ENCODE results near the gene NPAS3.

NPAS3 gene

DNA sequence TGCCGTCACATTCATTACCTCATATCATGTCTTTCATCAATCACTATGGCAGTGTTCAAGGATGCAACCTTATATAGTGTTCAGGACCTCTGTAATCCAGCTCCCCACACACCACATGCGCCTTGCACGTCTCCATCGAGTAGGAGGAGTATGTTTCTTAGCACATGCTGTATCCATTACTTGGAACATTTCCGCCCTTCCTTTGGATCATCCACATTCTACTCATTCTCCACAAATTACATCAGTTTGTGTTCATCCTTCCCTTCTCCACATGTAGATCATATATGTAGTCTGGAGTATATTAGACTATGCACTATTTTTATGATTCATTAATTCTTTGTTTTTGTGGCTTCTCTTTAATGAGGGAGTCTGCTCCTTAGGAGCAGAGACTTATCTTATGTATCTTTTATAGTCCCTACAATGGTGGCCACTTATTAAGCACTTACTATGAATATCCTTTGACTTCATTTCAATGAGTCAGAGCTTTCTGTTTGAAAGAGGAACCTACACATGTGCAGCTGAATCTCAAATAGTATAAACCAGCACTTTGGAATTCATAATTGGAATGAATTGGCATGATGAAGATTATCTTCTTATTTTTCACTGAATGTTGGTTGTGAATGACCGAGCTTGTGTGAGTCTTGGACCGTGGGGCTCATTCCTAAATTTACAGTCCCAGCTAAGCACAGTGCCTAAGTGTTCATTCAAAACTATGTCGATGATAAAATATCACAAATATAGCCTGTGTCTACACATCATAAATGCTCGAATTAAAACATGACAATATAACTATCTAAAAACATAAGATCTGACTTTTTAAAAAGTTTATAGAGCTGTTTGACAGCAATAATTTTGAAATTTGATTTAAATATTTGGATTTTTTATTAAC lies 30.2 kb upstream of the NPAS3 start:
- H3K4me3 ChIP-seq (ENCODE audit: low read depth, low read length) = no peak overlapping the region
- no peak for DNase-seq (ENCODE audit: low read depth)
- TF ChIP-seq, protein P1, sequence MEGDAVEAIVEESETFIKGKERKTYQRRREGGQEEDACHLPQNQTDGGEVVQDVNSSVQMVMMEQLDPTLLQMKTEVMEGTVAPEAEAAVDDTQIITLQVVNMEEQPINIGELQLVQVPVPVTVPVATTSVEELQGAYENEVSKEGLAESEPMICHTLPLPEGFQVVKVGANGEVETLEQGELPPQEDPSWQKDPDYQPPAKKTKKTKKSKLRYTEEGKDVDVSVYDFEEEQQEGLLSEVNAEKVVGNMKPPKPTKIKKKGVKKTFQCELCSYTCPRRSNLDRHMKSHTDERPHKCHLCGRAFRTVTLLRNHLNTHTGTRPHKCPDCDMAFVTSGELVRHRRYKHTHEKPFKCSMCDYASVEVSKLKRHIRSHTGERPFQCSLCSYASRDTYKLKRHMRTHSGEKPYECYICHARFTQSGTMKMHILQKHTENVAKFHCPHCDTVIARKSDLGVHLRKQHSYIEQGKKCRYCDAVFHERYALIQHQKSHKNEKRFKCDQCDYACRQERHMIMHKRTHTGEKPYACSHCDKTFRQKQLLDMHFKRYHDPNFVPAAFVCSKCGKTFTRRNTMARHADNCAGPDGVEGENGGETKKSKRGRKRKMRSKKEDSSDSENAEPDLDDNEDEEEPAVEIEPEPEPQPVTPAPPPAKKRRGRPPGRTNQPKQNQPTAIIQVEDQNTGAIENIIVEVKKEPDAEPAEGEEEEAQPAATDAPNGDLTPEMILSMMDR (IDR thresholded peaks at IDR 0.05; ENCODE audit: insufficient read depth, low read depth, low read length, missing control alignments) = no peak

DNA sequence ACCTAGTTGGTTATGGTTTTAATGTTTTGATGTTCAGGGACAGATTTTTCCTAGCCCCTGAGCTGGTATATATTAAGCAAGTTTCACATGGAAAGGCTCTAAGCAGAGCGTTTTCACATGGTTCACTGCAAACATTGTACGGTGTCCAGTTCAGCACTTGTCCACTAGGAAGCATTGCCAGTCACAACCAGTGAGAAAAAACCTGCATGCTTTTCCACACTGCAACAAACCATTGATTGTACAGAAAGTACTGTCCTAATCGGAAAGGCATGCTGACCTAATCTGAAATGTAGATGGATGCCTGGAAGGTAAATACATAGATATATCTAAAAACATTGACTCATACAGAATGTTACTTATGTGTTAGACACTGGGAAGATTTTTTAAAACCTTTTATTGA lies 25.0 kb upstream of the NPAS3 start:
- H3K4me3 ChIP-seq (ENCODE audit: low read depth, low read length) = no peak overlapping the region
- no peak for DNase-seq (ENCODE audit: low read depth)
- TF ChIP-seq, protein P1 (IDR thresholded peaks at IDR 0.05; ENCODE audit: insufficient read depth, low read depth, low read length, missing control alignments) = no peak

DNA sequence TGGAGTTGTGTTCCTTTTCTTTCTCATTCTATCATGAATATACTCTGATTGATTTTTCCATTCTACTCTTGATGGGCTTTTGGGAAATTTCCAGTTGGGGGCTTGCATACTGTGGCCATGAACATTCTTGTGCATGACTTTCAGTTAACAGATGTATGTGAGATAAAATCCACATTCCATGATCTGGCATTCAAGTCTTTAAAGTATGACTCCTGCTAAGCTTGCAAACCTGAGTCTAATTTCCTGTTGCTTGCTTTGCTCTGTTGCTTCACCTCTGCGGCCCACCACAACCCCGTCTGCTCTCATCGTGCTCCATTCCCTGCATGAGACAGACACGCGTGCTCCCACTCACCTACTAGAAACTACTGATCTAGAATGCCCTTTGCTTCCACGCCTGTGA lies 24.3 kb upstream of the NPAS3 start:
- no peak for DNase-seq (ENCODE audit: low read depth)
- TF ChIP-seq, protein P1 (IDR thresholded peaks at IDR 0.05; ENCODE audit: insufficient read depth, low read depth, low read length, missing control alignments) = no peak
- no peak overlapping the region for H3K4me3 ChIP-seq (ENCODE audit: low read depth, low read length)

DNA sequence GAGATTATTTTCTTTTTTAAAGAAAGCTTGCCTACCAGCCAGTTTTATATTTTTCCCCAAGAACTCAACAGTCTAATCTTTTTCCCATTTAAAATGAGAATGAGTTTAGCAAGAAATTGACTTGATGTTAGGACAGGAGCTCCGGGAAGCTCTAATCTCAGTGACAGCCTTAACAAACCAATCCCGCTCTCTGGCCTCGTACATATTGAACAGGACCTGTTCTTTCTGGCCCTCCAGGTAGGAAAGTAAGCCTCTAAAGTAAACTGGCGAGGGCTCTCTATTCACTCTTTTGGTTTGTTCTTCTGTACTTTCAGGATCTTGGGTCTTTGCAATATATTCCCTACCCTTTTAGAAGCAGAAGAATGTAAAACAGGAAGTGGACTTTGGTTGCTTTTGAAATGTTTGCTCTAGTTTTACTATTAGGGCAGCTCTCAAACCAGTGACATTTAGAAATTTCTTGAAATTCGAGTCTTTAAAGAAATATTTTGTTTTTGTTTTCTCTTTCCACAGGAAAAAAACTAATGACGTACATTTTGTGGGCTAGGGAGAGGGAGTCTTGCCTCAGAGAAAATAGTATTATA lies 17.9 kb upstream of the NPAS3 start:
- TF ChIP-seq, protein P1 (IDR thresholded peaks at IDR 0.05; ENCODE audit: insufficient read depth, low read depth, low read length, missing control alignments) = no peak
- DNase-seq (ENCODE audit: low read depth) = no peak
- no peak overlapping the region for H3K4me3 ChIP-seq (ENCODE audit: low read depth, low read length)

DNA sequence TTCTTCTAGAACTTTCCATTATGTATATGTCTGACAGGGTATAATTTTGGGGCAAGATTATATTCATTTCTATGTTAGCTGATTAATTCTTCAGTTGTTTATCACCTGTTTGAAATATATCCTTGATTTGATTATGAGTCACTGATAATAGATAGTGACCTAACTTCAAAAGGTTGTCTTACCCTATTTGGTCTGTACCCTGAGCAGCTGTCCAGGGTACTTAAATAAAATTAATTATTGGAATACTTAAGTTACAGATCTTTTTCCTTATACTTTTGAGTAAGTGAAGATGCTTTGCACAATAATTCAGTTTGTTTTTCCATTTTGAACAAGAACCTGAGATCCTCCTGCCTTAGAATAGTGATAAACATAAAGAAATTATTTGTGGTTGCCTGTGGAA lies 13.2 kb upstream of the NPAS3 start:
- TF ChIP-seq, protein P1 (IDR thresholded peaks at IDR 0.05; ENCODE audit: insufficient read depth, low read depth, low read length, missing control alignments) = no peak
- DNase-seq (ENCODE audit: low read depth) = no peak
- H3K4me3 ChIP-seq (ENCODE audit: low read depth, low read length) = no peak overlapping the region

DNA sequence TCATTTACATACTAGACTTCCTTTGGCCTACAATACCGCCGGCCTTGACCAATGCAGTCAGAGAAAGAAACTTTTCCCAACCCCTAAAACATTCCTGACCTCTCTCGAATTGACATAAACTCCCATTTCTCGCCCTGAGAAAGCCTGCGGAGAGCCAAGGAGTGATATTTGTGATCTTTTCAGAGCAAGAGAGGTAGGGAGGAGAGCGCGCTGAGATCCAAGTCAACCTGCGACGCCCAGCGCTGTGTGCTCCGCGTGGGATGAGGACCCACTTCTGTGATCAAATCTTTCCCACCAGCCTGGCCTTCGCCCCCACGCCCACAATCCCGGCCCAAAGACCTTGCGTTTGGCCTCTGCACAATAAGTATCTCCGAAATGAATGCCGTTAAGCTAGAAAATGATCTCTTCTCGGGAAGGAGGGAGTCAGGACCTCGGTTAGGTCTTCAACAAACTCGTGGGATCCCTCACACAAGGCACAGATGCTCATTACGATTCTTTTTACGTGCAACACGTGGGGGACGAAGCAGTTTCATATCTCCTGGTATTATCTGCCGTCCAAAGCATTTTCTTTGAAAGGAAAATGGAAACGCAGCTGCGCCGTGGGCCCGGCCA lies 6.3 kb upstream of the NPAS3 start:
- H3K4me3 ChIP-seq (ENCODE audit: low read depth, low read length) = no peak overlapping the region
- TF ChIP-seq, protein P1 (IDR thresholded peaks at IDR 0.05; ENCODE audit: insufficient read depth, low read depth, low read length, missing control alignments) = no peak
- DNase-seq (ENCODE audit: low read depth) = no peak
